Muscle of leg (tissue), 11 donors: ENCODE measurements around the gene ANKRA2. TPM values are rescaled to one million over a fixed set of nuclear protein-coding genes. Genes with fewer than 3 reads are reported as not detected.
"Not testable (repeated sequence)": the region's sequence is repeated elsewhere in the genome, so short reads cannot be mapped to it uniquely, and the experiment has no call there.

Experiments
- DNase-seq: peaks from one replicate; pipeline ENCODE4 v3.0.0; 2013
- H3K27ac ChIP-seq: one replicate; pipeline ENCODE4 v1.5.1; 2013; ENCODE audit warnings: mild to moderate bottlenecking, low read length, control low read depth
- H3K27me3 ChIP-seq: one replicate; pipeline ENCODE4 v1.6.1; 2013; ENCODE audit warnings: low read length; ENCODE audit not compliant: control insufficient read depth, insufficient read depth
- H3K36me3 ChIP-seq: one replicate; pipeline ENCODE4 v1.6.1; 2013; ENCODE audit warnings: low read length; ENCODE audit not compliant: control insufficient read depth, insufficient read depth
- H3K4me1 ChIP-seq: one replicate; pipeline ENCODE4 v1.6.1; 2013; ENCODE audit warnings: low read length; ENCODE audit not compliant: control insufficient read depth, insufficient read depth
- H3K4me3 ChIP-seq: one replicate; pipeline ENCODE4 v1.5.1; 2013; ENCODE audit warnings: low read length, control low read depth
- H3K9me3 ChIP-seq: replicated peaks from 2 replicates; pipeline ENCODE4 v1.6.1; 2013; ENCODE audit warnings: low read depth, low read length; ENCODE audit not compliant: control insufficient read depth
- WGBS: methylation state at CpG from one replicate; pipeline ENCODE4 v1.1.5; 2013; ENCODE audit warnings: missing lambda C conversion rate; ENCODE audit not compliant: insufficient coverage; 5-methylcytosine and 5-hydroxymethylcytosine counted together
- polyA plus RNA-seq, 8 donors: library from polyadenylated mRNA; unstranded; fragments of 120-200 nt; gene quantifications; one replicate each; pipeline versions ENCODE4 v1.2.1 to v1.2.3, GENCODE V29; 2013; ENCODE audit warnings: inconsistent platforms in 1 of 8, low replicate concordance in 1 of 8; ENCODE audit not compliant: insufficient read length in 8 of 8, insufficient read depth in 1 of 8
- total RNA-seq: library from RNA; stranded (reverse); fragments of 120-200 nt; gene quantifications from one replicate; pipeline ENCODE4 v1.2.4, GENCODE V29; 2013

The ANKRA2 gene
- total and polyA plus RNA-seq, 9 donors, result 19.2 to 32.8 (median 23.6) TPM

DNA sequence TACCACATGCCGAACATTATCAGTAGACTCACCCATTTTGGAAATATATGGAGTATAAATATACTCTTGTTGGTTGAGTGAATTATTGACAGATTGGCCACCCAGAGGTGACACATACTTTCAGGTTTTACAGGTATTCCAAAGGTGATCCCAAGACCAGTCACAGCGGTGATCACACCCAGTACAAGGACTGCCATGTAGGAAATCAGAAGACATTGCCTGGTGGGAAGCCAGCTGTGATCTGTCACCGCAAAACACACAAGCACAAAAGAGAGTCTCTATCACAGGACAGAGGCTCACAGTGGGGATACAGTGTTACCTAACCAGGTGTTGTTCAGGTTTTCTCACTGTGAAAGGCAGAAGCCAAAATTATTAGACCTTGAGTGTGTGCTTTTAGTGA is 51.4 kb downstream of the ANKRA2 start:
- H3K4me1 ChIP-seq, result no peaks in the 10 kb centered on the region
- no peaks in the 10 kb centered on the region for H3K9me3 ChIP-seq
- H3K4me3 ChIP-seq, result no peak overlapping the region
- 100% methylated on average over 1 of the region's 3 CpGs for WGBS
- H3K27ac ChIP-seq, result no peak overlapping the region
- no peaks in the 10 kb centered on the region for H3K36me3 ChIP-seq
- DNase-seq, result no peak
- H3K27me3 ChIP-seq, result no peaks in the 10 kb centered on the region

DNA sequence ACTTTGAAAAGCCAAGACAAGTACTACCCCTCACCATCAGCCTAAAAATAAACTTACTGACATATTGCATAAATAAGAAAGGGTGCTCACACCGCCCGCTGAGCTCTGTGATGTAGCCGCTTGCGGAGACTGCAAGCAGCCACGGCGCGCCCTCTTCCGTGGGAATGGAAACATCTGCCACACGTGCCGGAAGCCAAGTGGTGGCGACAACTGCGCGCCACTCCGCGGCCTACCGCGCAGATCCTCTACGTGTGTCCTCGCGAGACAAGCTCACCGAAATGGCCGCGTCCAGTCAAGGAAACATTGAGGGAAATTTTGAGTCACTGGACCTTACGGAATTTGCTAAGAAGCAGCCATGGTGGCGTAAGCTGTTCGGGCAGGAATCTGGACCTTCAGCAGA is 56.9 kb downstream of the ANKRA2 start:
- H3K36me3 ChIP-seq, result peaks cover 13% of the 10 kb centered on the region
- not testable (repeated sequence) for H3K9me3 ChIP-seq, H3K4me3 ChIP-seq, H3K4me1 ChIP-seq, H3K27ac ChIP-seq, DNase-seq, H3K27me3 ChIP-seq
- WGBS, result 97% methylated on average over 26 of the region's 26 CpGs

DNA sequence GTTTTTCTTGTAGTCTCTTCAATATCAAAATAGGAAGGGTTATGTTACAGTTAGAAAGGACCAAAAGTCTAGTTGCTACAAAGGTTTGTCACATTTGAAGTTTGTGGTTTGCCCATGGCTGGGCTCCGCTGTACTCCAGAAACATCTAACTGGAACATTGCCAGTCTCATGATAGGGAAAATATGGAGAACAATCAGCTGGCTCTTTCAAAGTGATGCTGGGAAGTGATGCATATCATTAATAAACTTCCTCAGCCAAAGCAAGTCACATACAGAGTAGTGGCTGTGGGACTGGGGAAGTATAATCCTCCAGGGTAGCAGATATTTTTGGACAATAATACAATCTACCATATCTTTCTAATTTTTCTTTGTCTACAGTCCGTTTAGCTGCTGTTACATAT is 58.4 kb downstream of the ANKRA2 start:
- Histone ChIP-seq H3K36me3 (peaks cover 21% of the 10 kb centered on the region), H3K4me1 (no peaks in the 10 kb centered on the region), H3K27ac (no peak overlapping the region), H3K9me3 (no peaks in the 10 kb centered on the region), H3K4me3 (no peak overlapping the region), H3K27me3 (no peaks in the 10 kb centered on the region)
- no CpG with 5 or more reads among the region's 2 CpGs for WGBS
- peak; percentile 19 for DNase-seq

DNA sequence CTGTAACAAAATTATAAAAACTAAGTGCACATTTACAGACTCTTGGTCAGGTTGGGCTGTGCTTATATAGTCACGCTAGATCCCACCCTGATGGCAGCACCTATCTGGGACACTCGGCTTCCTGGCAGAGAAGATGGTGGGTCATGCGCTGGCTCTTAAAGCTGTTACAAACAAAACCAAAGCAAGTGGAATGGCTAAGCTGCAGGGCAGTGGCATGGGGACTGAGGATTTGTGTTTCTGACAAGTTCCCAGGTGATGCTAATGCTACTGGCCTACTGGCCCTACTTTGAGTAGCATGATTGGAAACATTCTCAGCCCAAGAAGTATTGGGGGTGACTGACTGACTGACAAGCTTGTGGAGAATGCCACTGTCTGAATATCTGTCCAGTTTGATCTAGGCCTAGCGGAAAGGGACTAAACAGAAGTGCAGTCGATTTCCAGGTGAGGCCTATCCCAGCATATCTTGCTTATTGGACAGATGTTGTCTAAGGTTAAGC is 58.9 kb downstream of the ANKRA2 start:
- H3K4me1 ChIP-seq, result no peaks in the 10 kb centered on the region
- H3K36me3 ChIP-seq, result peaks cover 22% of the 10 kb centered on the region
- no peaks in the 10 kb centered on the region for H3K27me3 ChIP-seq
- peak overlapping the region; percentile 15 for H3K27ac ChIP-seq
- WGBS, result 92% methylated on average over 2 of the region's 5 CpGs
- DNase-seq, result no peak
- no peak overlapping the region for H3K4me3 ChIP-seq
- H3K9me3 ChIP-seq, result no peaks in the 10 kb centered on the region

Other genes with a start within 250 kb of the ANKRA2 start
- 0.35 TPM for gene FOXD1, start 116.9 kb downstream of the ANKRA2 start, total RNA-seq
- gene FOXD1, start 116.9 kb downstream of the ANKRA2 start, polyA plus RNA-seq, result 1 to 10 TPM in 4 of 8 donors, under 1 TPM in 4; 0.35 to 2.9 (median 1.0) TPM
- 522 TPM for gene BTF3, start 67.2 kb downstream of the ANKRA2 start, total RNA-seq
- gene BTF3, start 67.2 kb downstream of the ANKRA2 start, polyA plus RNA-seq, result 1,000 to 10,000 TPM; 1,063 to 1,302 (median 1,175) TPM
- gene UTP15, start 104 bp upstream of the ANKRA2 start, total RNA-seq, result 13.3 TPM
- gene UTP15, start 104 bp upstream of the ANKRA2 start, polyA plus RNA-seq, result 10 to 100 TPM in 6 of 8 donors, 1 to 10 TPM in 2; 8.8 to 14.6 (median 11.2) TPM
- 4.7 TPM for gene ARHGEF28, start 60.6 kb upstream of the ANKRA2 start, total RNA-seq
- gene ARHGEF28, start 60.6 kb upstream of the ANKRA2 start, polyA plus RNA-seq, result 1 to 10 TPM; 1.6 to 5.1 (median 3.4) TPM